Kidney (tissue), 14 donors: ENCODE measurements around the gene NPPC. TPM values are rescaled to one million over a fixed set of nuclear protein-coding genes. Genes with fewer than 3 reads are reported as not detected.

ENCODE experiments used
- DNase-seq, 5 donors: peaks; one replicate each; pipeline ENCODE4 v3.0.0-alpha.2; 2013 to 2020
- FAIRE-seq: peaks from 2 replicates; lab custom pipeline; 2012; peaks lifted over from hg19 to GRCh38; lab: Jason Lieb, UNC
- H3K27ac ChIP-seq, 2 donors: one replicate each; pipeline ENCODE4 v1.7.0; 2013; ENCODE audit warnings: low read depth in 2 of 2, low read length in 2 of 2, inconsistent platforms in 1 of 2
- H3K27me3 ChIP-seq: one replicate; pipeline ENCODE4 v1.7.1; 2013; ENCODE audit warnings: low read length, inconsistent platforms; ENCODE audit not compliant: control insufficient read depth, insufficient read depth
- H3K36me3 ChIP-seq, 3 donors: one replicate each; pipeline versions ENCODE4 v1.7.0 to v1.7.1; 2013; ENCODE audit warnings: low read length in 3 of 3, control low read depth in 1 of 3, inconsistent platforms in 1 of 3; ENCODE audit not compliant: insufficient read depth in 3 of 3, control insufficient read depth in 2 of 3
- H3K4me1 ChIP-seq, 3 donors: one replicate each; pipeline versions ENCODE4 v1.7.0 to v1.7.1; 2013; ENCODE audit warnings: low read length in 3 of 3, inconsistent platforms in 1 of 3, low read depth in 1 of 3; ENCODE audit not compliant: control insufficient read depth in 2 of 3, insufficient read depth in 2 of 3
- H3K4me3 ChIP-seq, 3 donors: one replicate each; pipeline versions ENCODE4 v1.7.0 to v1.8.1; 2013; ENCODE audit warnings: low read length in 3 of 3, control low read depth in 1 of 3, inconsistent platforms in 1 of 3
- H3K9ac ChIP-seq, 3 donors: one replicate each; pipeline versions ENCODE4 v1.7.0 to v1.7.1; 2013; ENCODE audit warnings: low read length in 3 of 3, control low read depth in 1 of 3, inconsistent platforms in 1 of 3
- H3K9me3 ChIP-seq, 3 donors: one replicate each; pipeline versions ENCODE4 v1.7.0 to v1.7.1; 2013; ENCODE audit warnings: low read length in 3 of 3, control low read depth in 1 of 3, inconsistent platforms in 1 of 3; ENCODE audit not compliant: control insufficient read depth in 2 of 3, insufficient read depth in 1 of 3
- intact Hi-C: fragments of 100-400 bp; cut with DNase I; formaldehyde crosslinking; loops from one replicate; pipeline ENCODE4 v1.11.1; 2022
- polyA plus RNA-seq: library from polyadenylated mRNA; stranded (reverse); fragments of 350-450 nt; fragmentation: Illumina TruSeq; extraction: RNeasy Lipid Tissue Mini Kit (QIAGEN cat#74804); gene quantifications from one replicate; pipeline ENCODE4 v1.2.3, GENCODE V29; 2014; ENCODE audit warnings: low read depth, low replicate concordance; ENCODE audit not compliant: insufficient read depth
- total RNA-seq: library from RNA; stranded (reverse); fragmentation: NEBNext Ultra II Directional; extraction: Animal tissue kit (Norgen Biotek cat#: 25700); gene quantifications from one replicate; pipeline ENCODE4 v1.2.1, GENCODE V29; 2021
- TF ChIP-seq, protein P1 (sequence below): IDR thresholded peaks from 3 replicates; pipeline ENCODE4 v1.5.1; 2012; ENCODE audit warnings: mild to moderate bottlenecking, moderate library complexity, borderline replicate concordance; ENCODE audit not compliant: insufficient read depth; ENCODE audit errors: extremely low read depth
- donor health status: control.
- donor health status: control.
- donor health status: control.
- donor health status: control.
- donor health status: control.
- donor health status: DM: yes; HTN: yes; CAD: no.
- donor health status: Normal renal cell carcinoma (clear cell type).

Gene NPPC
- total and polyA plus RNA-seq, 2 donors from 2014 or later = not detected

DNA sequence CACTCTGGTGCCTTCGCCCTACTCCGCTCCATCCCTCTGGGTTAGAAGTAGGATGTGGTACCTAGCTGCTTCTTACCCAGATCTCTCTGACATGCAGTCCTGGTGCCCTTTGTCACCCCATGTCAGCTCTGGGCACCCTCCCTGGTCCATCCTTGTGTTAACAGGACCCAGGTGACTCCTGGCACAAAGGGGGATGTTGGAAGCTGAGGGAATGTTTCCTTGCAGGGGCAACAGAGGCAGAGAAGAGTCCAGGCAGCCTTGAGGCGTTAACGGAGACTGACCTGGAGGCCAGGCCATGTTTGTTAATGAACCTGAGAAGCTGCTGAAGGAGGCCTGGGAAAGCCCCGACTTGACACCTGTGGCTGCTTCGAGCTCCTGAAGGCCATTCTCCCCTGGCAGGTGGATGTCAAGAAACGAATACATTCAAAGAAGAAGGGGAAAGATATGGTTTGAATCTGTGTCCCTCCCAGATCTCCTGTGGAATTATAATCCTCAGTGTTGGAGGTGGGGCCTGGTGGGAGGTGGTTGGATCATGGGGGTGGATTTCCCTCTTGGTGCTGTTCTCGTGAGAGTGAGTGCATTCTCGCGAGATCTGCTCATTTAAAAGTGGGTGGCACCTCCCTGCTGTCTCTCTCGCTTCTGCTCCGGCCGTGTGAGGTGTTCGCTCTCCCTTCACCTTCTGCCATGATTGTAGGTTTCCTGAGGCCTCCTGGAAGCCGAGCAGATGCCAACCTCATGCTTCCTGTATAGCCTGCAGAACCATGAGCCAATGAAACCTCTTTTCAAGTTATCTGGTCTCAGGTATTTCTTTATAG, 31.4 kb downstream of the NPPC start:
- TF ChIP-seq, protein P1, sequence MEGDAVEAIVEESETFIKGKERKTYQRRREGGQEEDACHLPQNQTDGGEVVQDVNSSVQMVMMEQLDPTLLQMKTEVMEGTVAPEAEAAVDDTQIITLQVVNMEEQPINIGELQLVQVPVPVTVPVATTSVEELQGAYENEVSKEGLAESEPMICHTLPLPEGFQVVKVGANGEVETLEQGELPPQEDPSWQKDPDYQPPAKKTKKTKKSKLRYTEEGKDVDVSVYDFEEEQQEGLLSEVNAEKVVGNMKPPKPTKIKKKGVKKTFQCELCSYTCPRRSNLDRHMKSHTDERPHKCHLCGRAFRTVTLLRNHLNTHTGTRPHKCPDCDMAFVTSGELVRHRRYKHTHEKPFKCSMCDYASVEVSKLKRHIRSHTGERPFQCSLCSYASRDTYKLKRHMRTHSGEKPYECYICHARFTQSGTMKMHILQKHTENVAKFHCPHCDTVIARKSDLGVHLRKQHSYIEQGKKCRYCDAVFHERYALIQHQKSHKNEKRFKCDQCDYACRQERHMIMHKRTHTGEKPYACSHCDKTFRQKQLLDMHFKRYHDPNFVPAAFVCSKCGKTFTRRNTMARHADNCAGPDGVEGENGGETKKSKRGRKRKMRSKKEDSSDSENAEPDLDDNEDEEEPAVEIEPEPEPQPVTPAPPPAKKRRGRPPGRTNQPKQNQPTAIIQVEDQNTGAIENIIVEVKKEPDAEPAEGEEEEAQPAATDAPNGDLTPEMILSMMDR = no peak
- no peaks in the 10 kb centered on the region for H3K27me3 ChIP-seq
- H3K4me1 ChIP-seq = no peaks in the 10 kb centered on the region
- no peak overlapping the region for H3K9ac ChIP-seq
- intact Hi-C loops = no loop called here
- FAIRE-seq (no peak), DNase-seq (peak in 2 of 5 donors; percentile 24 to 27)
- no peak overlapping the region for H3K27ac ChIP-seq
- no peaks in the 10 kb centered on the region for H3K9me3 ChIP-seq
- no peaks in the 10 kb centered on the region for H3K36me3 ChIP-seq
- no peak overlapping the region for H3K4me3 ChIP-seq

DNA sequence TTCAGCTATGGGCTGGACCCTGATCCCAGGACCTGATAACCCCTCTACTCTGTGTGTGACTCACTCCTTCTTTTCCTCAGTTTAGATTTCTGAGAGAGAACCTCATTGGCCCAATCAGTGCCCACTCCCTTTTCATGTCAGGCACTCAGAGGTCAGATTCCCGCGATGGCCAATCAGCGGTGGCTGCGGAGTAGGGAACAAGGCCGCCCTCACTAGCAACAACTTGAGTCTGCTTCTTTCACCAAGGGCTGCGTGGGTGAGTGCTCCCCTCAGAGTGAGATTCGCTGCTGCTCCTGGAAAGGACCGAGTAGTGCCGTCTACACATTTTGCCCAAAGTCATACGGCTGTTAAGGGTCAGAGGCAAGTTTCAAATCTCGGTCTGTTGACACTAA, 34.7 kb downstream of the NPPC start:
- H3K27ac ChIP-seq = no peak overlapping the region
- no peak for FAIRE-seq
- TF ChIP-seq, protein P1 = no peak
- no peaks in the 10 kb centered on the region for H3K27me3 ChIP-seq
- H3K36me3 ChIP-seq = no peaks in the 10 kb centered on the region
- no peak overlapping the region for H3K9ac ChIP-seq
- H3K4me3 ChIP-seq = no peak overlapping the region
- H3K4me1 ChIP-seq = no peaks in the 10 kb centered on the region
- intact Hi-C loops = no loop called here
- no peaks in the 10 kb centered on the region for H3K9me3 ChIP-seq
- no peak for DNase-seq

DNA sequence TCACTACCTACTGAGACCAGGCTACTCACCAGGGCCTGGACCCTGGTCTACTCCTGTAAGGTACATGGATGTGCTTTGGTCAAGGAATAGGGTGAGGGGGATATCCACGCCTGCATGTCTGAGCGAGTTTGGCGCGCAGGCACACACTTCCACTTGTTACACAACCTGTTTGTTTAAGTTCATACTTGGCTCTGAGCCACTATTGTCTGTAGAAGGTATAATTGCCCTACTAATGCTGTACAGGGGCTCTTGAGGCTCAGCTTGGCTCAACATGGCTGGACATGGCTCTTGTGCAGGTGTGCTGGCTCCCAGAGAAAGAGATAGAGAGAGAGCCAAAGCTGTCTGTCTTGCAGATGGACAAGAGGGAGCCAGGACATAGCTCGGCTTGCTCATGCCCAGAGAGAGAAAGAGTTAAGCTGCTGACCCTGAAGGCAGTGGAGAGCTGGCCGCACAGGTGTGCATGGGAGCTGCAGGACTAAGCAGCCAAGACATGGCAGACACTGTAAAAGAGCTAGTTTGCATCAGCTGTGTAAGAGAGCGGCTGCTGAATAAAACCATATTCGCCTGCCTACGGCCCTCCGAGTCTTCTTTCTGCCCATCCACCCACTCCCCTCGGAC, 35.2 kb downstream of the NPPC start:
- TF ChIP-seq, protein P1 = no peak
- Histone ChIP-seq H3K27ac (no peak overlapping the region), H3K9ac (no peak overlapping the region), H3K36me3 (no peaks in the 10 kb centered on the region), H3K4me3 (no peak overlapping the region), H3K4me1 (no peaks in the 10 kb centered on the region), H3K27me3 (no peaks in the 10 kb centered on the region), H3K9me3 (peaks cover 0 to 4% (median 0%) of the 10 kb centered on the region in 3 donors)
- DNase-seq (no peak), FAIRE-seq (no peak)
- intact Hi-C loops = no loop called here
